Heart left ventricle (tissue), 13 donors: Measurements from ENCODE around the gene PSMD3.

Experiments used
- POLR2A ChIP-seq, 2 donors: fragments of 450-650 bp; IDR thresholded peaks; one replicate each; pipeline ENCODE4 v1.6.1; 2017; ENCODE audit warnings: antibody characterized with exemption in 2 of 2, mild to moderate bottlenecking in 2 of 2, moderate library complexity in 2 of 2
- TF ChIP-seq, protein P1 (sequence below), 12 donors: fragments of 200-600 bp; sonication (generic) in 4 of 12; IDR thresholded peaks; one replicate each; pipeline versions ENCODE4 v1.5.0 to v1.8.0; 2018 to 2022; ENCODE audit warnings: antibody characterized with exemption in 12 of 12, mild to moderate bottlenecking in 5 of 12
- donor health status: ischemic (EF 13 %, LVEDD 7.1; RV severe dilation, severe dysfunction).
- donor health status: DM: no; HTN: yes; CAD: no.
- donor health status: DM: no; HTN: no; CAD: no.
- donor health status: ischemic (EF 25% LVEDD 6.9; RV normal size, moderate dysfunction).
- donor health status: ischemic (EF 25% LVEDD 5.7; RV mildly dilated, moderate dysfunction).
- donor health status: ischemic (EF 35%, LVEDD 5.7; RV mildly dilated, moderate dysfunction).
- donor health status: nonischemic (EF 11% LVEDD 7.7; RV severe dilation, severe dysfunction).
- donor health status: DM: yes; HTN: yes; CAD: no.
- donor health status: PGD.
- donor health status: ischemic (EF 29% LVEDD 5.4; RV normal size, mild dysfunction).
- donor health status: nonischemic (EF 23%, LVEDD 6.1; RV moderate dilation, normal function).

DNA sequence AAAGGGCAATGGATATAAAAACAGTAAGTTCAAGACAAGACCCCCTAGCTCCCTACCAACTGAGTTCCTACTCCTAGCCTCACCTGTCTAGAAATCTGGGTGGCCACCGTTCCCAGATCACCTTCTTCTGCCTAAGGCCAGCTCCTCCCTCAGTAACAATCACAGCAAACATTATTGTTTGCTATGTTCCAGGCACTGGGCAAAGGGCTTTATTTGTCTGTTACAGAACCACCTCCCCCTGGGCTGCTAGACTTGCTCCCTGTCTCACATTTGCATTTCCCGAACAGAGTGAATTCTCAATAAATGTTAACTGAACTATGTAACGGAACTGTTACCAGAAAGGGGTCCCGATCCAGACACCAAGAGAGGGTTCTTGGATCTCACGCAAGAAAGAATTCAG lies 46.3 kb upstream of the PSMD3 start:
- no peak for TF ChIP-seq POLR2A (IDR thresholded peaks at IDR 0.05)
- TF ChIP-seq, protein P1, sequence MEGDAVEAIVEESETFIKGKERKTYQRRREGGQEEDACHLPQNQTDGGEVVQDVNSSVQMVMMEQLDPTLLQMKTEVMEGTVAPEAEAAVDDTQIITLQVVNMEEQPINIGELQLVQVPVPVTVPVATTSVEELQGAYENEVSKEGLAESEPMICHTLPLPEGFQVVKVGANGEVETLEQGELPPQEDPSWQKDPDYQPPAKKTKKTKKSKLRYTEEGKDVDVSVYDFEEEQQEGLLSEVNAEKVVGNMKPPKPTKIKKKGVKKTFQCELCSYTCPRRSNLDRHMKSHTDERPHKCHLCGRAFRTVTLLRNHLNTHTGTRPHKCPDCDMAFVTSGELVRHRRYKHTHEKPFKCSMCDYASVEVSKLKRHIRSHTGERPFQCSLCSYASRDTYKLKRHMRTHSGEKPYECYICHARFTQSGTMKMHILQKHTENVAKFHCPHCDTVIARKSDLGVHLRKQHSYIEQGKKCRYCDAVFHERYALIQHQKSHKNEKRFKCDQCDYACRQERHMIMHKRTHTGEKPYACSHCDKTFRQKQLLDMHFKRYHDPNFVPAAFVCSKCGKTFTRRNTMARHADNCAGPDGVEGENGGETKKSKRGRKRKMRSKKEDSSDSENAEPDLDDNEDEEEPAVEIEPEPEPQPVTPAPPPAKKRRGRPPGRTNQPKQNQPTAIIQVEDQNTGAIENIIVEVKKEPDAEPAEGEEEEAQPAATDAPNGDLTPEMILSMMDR (IDR thresholded peaks at IDR 0.05): no peak
